ENCODE data around the gene DIS3L2.

GRCh38 chr2:231951452-231952035 is 10.0 kb upstream of the DIS3L2 start:
- TF ChIP-seq, protein P1, sequence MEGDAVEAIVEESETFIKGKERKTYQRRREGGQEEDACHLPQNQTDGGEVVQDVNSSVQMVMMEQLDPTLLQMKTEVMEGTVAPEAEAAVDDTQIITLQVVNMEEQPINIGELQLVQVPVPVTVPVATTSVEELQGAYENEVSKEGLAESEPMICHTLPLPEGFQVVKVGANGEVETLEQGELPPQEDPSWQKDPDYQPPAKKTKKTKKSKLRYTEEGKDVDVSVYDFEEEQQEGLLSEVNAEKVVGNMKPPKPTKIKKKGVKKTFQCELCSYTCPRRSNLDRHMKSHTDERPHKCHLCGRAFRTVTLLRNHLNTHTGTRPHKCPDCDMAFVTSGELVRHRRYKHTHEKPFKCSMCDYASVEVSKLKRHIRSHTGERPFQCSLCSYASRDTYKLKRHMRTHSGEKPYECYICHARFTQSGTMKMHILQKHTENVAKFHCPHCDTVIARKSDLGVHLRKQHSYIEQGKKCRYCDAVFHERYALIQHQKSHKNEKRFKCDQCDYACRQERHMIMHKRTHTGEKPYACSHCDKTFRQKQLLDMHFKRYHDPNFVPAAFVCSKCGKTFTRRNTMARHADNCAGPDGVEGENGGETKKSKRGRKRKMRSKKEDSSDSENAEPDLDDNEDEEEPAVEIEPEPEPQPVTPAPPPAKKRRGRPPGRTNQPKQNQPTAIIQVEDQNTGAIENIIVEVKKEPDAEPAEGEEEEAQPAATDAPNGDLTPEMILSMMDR (conservative IDR thresholded peaks at IDR 0.05): no peak
- no peak for TF ChIP-seq EZH2 (IDR thresholded peaks at IDR 0.05; ENCODE audit: low read depth)
